ENCODE measurements around the gene PFN3.

- no peak for TF ChIP-seq CTCF (IDR thresholded peaks at IDR 0.05; ENCODE audit: insufficient read depth, low read depth, low read length)
- TF ChIP-seq EZH2 (IDR thresholded peaks at IDR 0.05; ENCODE audit: insufficient read depth, low read length) = no peak
These were observed 32.6 kb upstream of the PFN3 start for GRCh38 chr5:177432839-177433657.

Data from astrocyte (in vitro differentiated cells and primary cell).